H9 (cell line): ENCODE results near the gene GGACT. TPM values are rescaled to one million over a fixed set of nuclear protein-coding genes. Genes with fewer than 3 reads are reported as not detected.

ENCODE experiments used
- DNase-seq: peaks from one replicate; pipeline ENCODE4 v3.0.0-alpha.2; 2017
- H2AFZ ChIP-seq: one replicate; pipeline ENCODE4 v1.6.1; 2013; ENCODE audit warnings: mild to moderate bottlenecking, low read length, control low read depth, moderate library complexity
- H2AK5ac ChIP-seq: 2 replicates; pipeline ENCODE4 v1.6.1; 2013; ENCODE audit warnings: low read length, control low read depth, mixed read lengths; ENCODE audit not compliant: insufficient read length
- H2BK120ac ChIP-seq: one replicate; pipeline ENCODE4 v1.6.1; 2013; ENCODE audit warnings: low read depth, mild to moderate bottlenecking, low read length, control low read depth, inconsistent platforms; ENCODE audit not compliant: poor library complexity, severe bottlenecking
- H2BK12ac ChIP-seq: 2 replicates; pipeline ENCODE4 v1.6.1; 2013; ENCODE audit warnings: low read length, control low read depth, mixed read lengths, low read depth; ENCODE audit not compliant: insufficient read length
- H2BK15ac ChIP-seq: 2 replicates; pipeline ENCODE4 v1.6.1; 2013; ENCODE audit warnings: low read depth, low read length, control low read depth
- H2BK20ac ChIP-seq: one replicate; pipeline ENCODE4 v1.6.1; 2013; ENCODE audit warnings: low read depth, mild to moderate bottlenecking, low read length, control low read depth, inconsistent platforms; ENCODE audit not compliant: poor library complexity, severe bottlenecking
- H2BK5ac ChIP-seq: 2 replicates; pipeline ENCODE4 v1.6.1; 2013; ENCODE audit warnings: low read length, control low read depth, mixed read lengths; ENCODE audit not compliant: insufficient read length
- H3K14ac ChIP-seq: 2 replicates; pipeline ENCODE4 v1.6.1; 2013; ENCODE audit warnings: low read length, control low read depth; ENCODE audit not compliant: insufficient read depth
- H3K18ac ChIP-seq: 2 replicates; pipeline ENCODE4 v1.6.1; 2013; ENCODE audit warnings: low read depth, mild to moderate bottlenecking, mixed read lengths, low read length, control low read depth; ENCODE audit not compliant: insufficient read length
- H3K23ac ChIP-seq: 2 replicates; pipeline ENCODE4 v1.6.1; 2013; ENCODE audit warnings: low read length, control low read depth, mixed read lengths, low read depth; ENCODE audit not compliant: insufficient read length
- H3K23me2 ChIP-seq: 2 replicates; pipeline ENCODE4 v1.6.1; 2013; ENCODE audit warnings: low read depth, mild to moderate bottlenecking, mixed read lengths, low read length, control low read depth; ENCODE audit not compliant: insufficient read length, poor library complexity, severe bottlenecking
- H3K27ac ChIP-seq: 2 replicates; pipeline ENCODE4 v1.5.1; 2013; ENCODE audit warnings: low read length, control low read depth, mixed read lengths, low read depth; ENCODE audit not compliant: insufficient read length
- H3K27me3 ChIP-seq: 2 replicates; pipeline ENCODE4 v1.6.1; 2013; ENCODE audit warnings: low read length, control low read depth, inconsistent platforms; ENCODE audit not compliant: insufficient read depth
- H3K4ac ChIP-seq: 2 replicates; pipeline ENCODE4 v1.6.1; 2013; ENCODE audit warnings: low read depth, mild to moderate bottlenecking, control low read depth, inconsistent platforms, low read length, moderate library complexity
- H3K4me1 ChIP-seq: 2 replicates; pipeline ENCODE4 v1.6.1; 2013; ENCODE audit warnings: low read length, control low read depth, inconsistent platforms; ENCODE audit not compliant: insufficient read depth
- H3K4me2 ChIP-seq: 2 replicates; pipeline ENCODE4 v1.6.1; 2013; ENCODE audit warnings: low read length, control low read depth, mixed read lengths; ENCODE audit not compliant: insufficient read length, insufficient read depth
- H3K56ac ChIP-seq: 2 replicates; pipeline ENCODE4 v1.6.1; 2013; ENCODE audit warnings: low read depth, mild to moderate bottlenecking, mixed read lengths, low read length, control low read depth; ENCODE audit not compliant: insufficient read length
- H3K79me1 ChIP-seq: 2 replicates; pipeline ENCODE4 v1.6.1; 2013; ENCODE audit warnings: low read depth, mild to moderate bottlenecking, moderate library complexity, low read length, control low read depth, inconsistent platforms; ENCODE audit not compliant: insufficient read depth, poor library complexity, severe bottlenecking
- H3K79me2 ChIP-seq: 2 replicates; pipeline ENCODE4 v1.6.1; 2013; ENCODE audit warnings: low read length, control low read depth, inconsistent platforms; ENCODE audit not compliant: insufficient read depth
- H3K9ac ChIP-seq: 2 replicates; pipeline ENCODE4 v1.6.1; 2013; ENCODE audit warnings: low read length, control low read depth, mixed read lengths; ENCODE audit not compliant: insufficient read length; ENCODE audit errors: extremely low read depth
- H3K9me3 ChIP-seq: one replicate; pipeline ENCODE4 v1.6.1; 2013; ENCODE audit warnings: low read depth, low read length, inconsistent platforms; ENCODE audit not compliant: control insufficient read depth
- H3T11ph ChIP-seq: one replicate; pipeline ENCODE4 v1.6.1; 2013; ENCODE audit warnings: mild to moderate bottlenecking, low read length, control low read depth, inconsistent platforms
- H4K20me1 ChIP-seq: one replicate; pipeline ENCODE4 v1.6.1; 2013; ENCODE audit not compliant: control insufficient read depth, insufficient read length, insufficient read depth
- H4K5ac ChIP-seq: 2 replicates; pipeline ENCODE4 v1.6.1; 2013; ENCODE audit warnings: low read depth, mild to moderate bottlenecking, mixed read lengths, low read length, control low read depth; ENCODE audit not compliant: insufficient read length
- H4K8ac ChIP-seq: replicated peaks from 2 replicates; pipeline ENCODE4 v1.6.1; 2013; ENCODE audit warnings: low read length, control low read depth, mixed read lengths, low read depth; ENCODE audit not compliant: insufficient read length
- H4K91ac ChIP-seq: 2 replicates; pipeline ENCODE4 v1.6.1; 2013; ENCODE audit warnings: low read depth, mild to moderate bottlenecking, moderate library complexity, mixed read lengths, low read length, control low read depth; ENCODE audit not compliant: insufficient read length
- H3K27ac Mint-ChIP-seq, 3 experiments: 2 replicates in 2 of 3; 3 replicates in 1 of 3; pipeline ENCODE4 v1.8.0; 2020 to 2021; ENCODE audit warnings: mixed read lengths in 3 of 3, mild to moderate bottlenecking in 1 of 3, moderate library complexity in 1 of 3
- H3K27me3 Mint-ChIP-seq: 2 replicates; pipeline ENCODE4 v1.8.0; 2021; ENCODE audit warnings: low read depth, mild to moderate bottlenecking, moderate library complexity, mixed read lengths
- H3K36me3 Mint-ChIP-seq, 3 experiments: 2 replicates in 2 of 3; 3 replicates in 1 of 3; pipeline ENCODE4 v1.8.0; 2020 to 2021; ENCODE audit warnings: low read depth in 3 of 3, mixed read lengths in 3 of 3; ENCODE audit not compliant: insufficient read depth in 1 of 3
- H3K4me1 Mint-ChIP-seq, 2 experiments: 2 replicates each; pipeline ENCODE4 v1.8.0; 2020; ENCODE audit warnings: mixed read lengths in 2 of 2
- H3K4me3 Mint-ChIP-seq, 2 experiments: 2 replicates in 1 of 2; 3 replicates in 1 of 2; pipeline ENCODE4 v1.8.0; 2020 to 2021; ENCODE audit warnings: mild to moderate bottlenecking in 2 of 2, mixed read lengths in 2 of 2, moderate library complexity in 1 of 2
- H3K9me3 Mint-ChIP-seq, 2 experiments: 2 replicates in 1 of 2; 3 replicates in 1 of 2; pipeline ENCODE4 v1.8.0; 2020; ENCODE audit warnings: mild to moderate bottlenecking in 2 of 2, mixed read lengths in 2 of 2, moderate library complexity in 1 of 2
- WGBS: extraction: QIAGEN DNeasy Blood & Tissue Kit; methylation state at CpG from one replicate; pipeline ENCODE4 v1.1.7; 2013; ENCODE audit warnings: missing lambda C conversion rate, low lambda C conversion rate, mixed read lengths; ENCODE audit not compliant: insufficient read length; ENCODE audit errors: extremely low coverage; 5-methylcytosine and 5-hydroxymethylcytosine counted together
- total RNA-seq: library from RNA; stranded (reverse); gene quantifications from 2 replicates; pipeline ENCODE4 v1.2.1, GENCODE V29; 2021
- TF ChIP-seq, protein P1 (sequence below): fragments of 200-600 bp; sonication (generic); conservative IDR thresholded peaks from 3 replicates; pipeline ENCODE4 v1.8.0; 2021; ENCODE audit warnings: antibody characterized with exemption, mild to moderate bottlenecking

The GGACT gene
- total RNA-seq, 1 experiment from 2014 or later: 1.3 TPM

- Mint-ChIP-seq H3K9me3 (no peaks in the 10 kb centered on the region), H3K36me3 (peaks cover 33 to 52% (median 45%) of the 10 kb centered on the region in 3 experiments; a peak in 6 of 7 replicates), H3K27me3 (no peaks in the 10 kb centered on the region), H3K27ac (no peak overlapping the region), H3K4me3 (no peak overlapping the region), H3K4me1 (peaks cover under 1 to 2% of the 10 kb centered on the region in 2 experiments)
- H3K79me2 ChIP-seq: no peaks in the 10 kb centered on the region
- H3K9ac ChIP-seq: no peak overlapping the region
- H2BK12ac ChIP-seq: no peak overlapping the region
- H3K18ac ChIP-seq: no peak overlapping the region
- H3K4me1 ChIP-seq: no peaks in the 10 kb centered on the region
- no peak overlapping the region for H2AK5ac ChIP-seq
- no peaks in the 10 kb centered on the region for H3K79me1 ChIP-seq
- no peak overlapping the region for H3K4ac ChIP-seq
- no peak overlapping the region for H3K27ac ChIP-seq
- H3K23ac ChIP-seq: no peak overlapping the region
- no peak overlapping the region for H2AFZ ChIP-seq
- H4K91ac ChIP-seq: no peak overlapping the region
- no peak overlapping the region for H2BK20ac ChIP-seq
- TF ChIP-seq, protein P1, sequence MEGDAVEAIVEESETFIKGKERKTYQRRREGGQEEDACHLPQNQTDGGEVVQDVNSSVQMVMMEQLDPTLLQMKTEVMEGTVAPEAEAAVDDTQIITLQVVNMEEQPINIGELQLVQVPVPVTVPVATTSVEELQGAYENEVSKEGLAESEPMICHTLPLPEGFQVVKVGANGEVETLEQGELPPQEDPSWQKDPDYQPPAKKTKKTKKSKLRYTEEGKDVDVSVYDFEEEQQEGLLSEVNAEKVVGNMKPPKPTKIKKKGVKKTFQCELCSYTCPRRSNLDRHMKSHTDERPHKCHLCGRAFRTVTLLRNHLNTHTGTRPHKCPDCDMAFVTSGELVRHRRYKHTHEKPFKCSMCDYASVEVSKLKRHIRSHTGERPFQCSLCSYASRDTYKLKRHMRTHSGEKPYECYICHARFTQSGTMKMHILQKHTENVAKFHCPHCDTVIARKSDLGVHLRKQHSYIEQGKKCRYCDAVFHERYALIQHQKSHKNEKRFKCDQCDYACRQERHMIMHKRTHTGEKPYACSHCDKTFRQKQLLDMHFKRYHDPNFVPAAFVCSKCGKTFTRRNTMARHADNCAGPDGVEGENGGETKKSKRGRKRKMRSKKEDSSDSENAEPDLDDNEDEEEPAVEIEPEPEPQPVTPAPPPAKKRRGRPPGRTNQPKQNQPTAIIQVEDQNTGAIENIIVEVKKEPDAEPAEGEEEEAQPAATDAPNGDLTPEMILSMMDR: no peak
- H3K9me3 ChIP-seq: no peaks in the 10 kb centered on the region
- no peaks in the 10 kb centered on the region for H3K23me2 ChIP-seq
- no peaks in the 10 kb centered on the region for H4K20me1 ChIP-seq
- H3K27me3 ChIP-seq: no peaks in the 10 kb centered on the region
- WGBS: no CpG with 5 or more reads among the region's 7 CpGs
- no peak overlapping the region for H2BK120ac ChIP-seq
- no peak overlapping the region for H2BK5ac ChIP-seq
- no peak overlapping the region for H3T11ph ChIP-seq
- DNase-seq: no peak
- H3K4me2 ChIP-seq: no peak overlapping the region
- H3K56ac ChIP-seq: no peak overlapping the region
- H4K5ac ChIP-seq: no peak overlapping the region
- no peak overlapping the region for H3K14ac ChIP-seq
- H4K8ac ChIP-seq: no peak overlapping the region
- no peak overlapping the region; the same call in 1 of the 2 replicates for H2BK15ac ChIP-seq
These were observed 47.4 kb upstream of the GGACT start for GRCh38 chr13:100636004-100636403.
